ENCODE data around the gene TAPT1.

The TAPT1 gene

DNA sequence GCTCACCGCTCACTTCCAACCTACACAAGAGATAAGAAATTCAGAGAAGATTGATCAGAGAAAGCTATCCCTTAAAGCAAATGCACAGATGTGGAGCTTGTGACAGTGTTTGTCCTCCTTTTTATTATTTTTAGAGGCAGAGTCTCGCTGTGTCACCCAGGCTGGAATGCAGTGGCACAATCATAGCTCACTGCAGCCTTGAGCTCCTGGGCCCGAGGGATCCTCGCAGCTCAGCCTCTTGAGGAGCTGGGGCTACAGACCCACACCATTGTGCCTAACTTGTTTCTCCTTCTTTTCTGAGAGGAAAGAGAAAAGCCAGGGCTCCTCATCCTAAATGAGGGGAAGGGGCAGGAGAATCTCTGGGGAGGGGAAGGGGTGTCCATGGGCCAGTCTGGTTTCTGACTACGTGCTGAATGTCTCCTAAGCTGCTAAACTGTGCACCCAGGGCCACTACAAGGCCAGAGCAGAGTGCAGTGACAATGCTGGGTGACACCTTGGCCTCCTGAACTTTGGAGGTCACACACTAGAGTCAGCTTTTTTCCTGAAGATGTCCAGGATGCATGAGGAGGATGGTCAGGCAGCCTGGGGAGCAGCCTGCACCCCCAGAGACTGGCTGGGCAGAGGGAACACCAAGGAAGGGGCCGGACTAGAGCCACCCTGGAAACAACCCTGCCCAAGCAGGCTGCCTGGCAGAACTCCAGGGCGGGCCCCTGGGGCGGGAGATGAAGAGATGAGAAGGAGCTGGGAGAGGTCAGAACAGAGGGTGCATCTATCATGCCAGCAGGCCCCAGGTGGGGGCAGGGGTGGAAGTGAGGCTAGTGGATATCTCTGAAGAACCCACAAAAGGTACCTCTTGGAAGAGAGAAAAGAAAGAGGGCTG lies 87.0 kb downstream of the TAPT1 start:
- POLR2A ChIA-PET = no interaction called here
- H3K9me3 ChIP-seq (ENCODE audit: control insufficient read depth, insufficient read depth, low read depth, low read length) = no peaks in the 10 kb centered on the region
- H3K27ac ChIP-seq (ENCODE audit: extremely low read depth, low read depth, low read length) = no peak overlapping the region
- H3K36me3 ChIP-seq (ENCODE audit: control insufficient read depth in 2 of 2, insufficient read depth in 1 of 2, low read length in 2 of 2) = no peaks in the 10 kb centered on the region
- peaks cover 5% of the 10 kb centered on the region; the same call in 1 of the 2 replicates for H3K4me1 ChIP-seq (ENCODE audit: control insufficient read depth, insufficient read depth, low read length)
- no peak for TF ChIP-seq ZBTB1 (tag by site-specific recombination; IDR thresholded peaks at IDR 0.05)
- TF ChIP-seq, protein P1, sequence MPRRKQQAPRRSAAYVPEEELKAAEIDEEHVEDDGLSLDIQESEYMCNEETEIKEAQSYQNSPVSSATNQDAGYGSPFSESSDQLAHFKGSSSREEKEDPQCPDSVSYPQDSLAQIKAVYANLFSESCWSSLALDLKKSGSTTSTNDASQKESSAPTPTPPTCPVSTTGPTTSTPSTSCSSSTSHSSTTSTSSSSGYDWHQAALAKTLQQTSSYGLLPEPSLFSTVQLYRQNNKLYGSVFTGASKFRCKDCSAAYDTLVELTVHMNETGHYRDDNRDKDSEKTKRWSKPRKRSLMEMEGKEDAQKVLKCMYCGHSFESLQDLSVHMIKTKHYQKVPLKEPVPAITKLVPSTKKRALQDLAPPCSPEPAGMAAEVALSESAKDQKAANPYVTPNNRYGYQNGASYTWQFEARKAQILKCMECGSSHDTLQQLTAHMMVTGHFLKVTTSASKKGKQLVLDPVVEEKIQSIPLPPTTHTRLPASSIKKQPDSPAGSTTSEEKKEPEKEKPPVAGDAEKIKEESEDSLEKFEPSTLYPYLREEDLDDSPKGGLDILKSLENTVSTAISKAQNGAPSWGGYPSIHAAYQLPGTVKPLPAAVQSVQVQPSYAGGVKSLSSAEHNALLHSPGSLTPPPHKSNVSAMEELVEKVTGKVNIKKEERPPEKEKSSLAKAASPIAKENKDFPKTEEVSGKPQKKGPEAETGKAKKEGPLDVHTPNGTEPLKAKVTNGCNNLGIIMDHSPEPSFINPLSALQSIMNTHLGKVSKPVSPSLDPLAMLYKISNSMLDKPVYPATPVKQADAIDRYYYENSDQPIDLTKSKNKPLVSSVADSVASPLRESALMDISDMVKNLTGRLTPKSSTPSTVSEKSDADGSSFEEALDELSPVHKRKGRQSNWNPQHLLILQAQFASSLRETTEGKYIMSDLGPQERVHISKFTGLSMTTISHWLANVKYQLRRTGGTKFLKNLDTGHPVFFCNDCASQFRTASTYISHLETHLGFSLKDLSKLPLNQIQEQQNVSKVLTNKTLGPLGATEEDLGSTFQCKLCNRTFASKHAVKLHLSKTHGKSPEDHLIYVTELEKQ (tag by site-specific recombination; IDR thresholded peaks at IDR 0.05; ENCODE audit: borderline replicate concordance) = no peak
- no peak for TF ChIP-seq ZNF174 (tag by site-specific recombination; IDR thresholded peaks at IDR 0.05)
- TF ChIP-seq ZNF561 (tag by site-specific recombination; IDR thresholded peaks at IDR 0.05; ENCODE audit: borderline replicate concordance) = no peak
- TF ChIP-seq, protein P2, sequence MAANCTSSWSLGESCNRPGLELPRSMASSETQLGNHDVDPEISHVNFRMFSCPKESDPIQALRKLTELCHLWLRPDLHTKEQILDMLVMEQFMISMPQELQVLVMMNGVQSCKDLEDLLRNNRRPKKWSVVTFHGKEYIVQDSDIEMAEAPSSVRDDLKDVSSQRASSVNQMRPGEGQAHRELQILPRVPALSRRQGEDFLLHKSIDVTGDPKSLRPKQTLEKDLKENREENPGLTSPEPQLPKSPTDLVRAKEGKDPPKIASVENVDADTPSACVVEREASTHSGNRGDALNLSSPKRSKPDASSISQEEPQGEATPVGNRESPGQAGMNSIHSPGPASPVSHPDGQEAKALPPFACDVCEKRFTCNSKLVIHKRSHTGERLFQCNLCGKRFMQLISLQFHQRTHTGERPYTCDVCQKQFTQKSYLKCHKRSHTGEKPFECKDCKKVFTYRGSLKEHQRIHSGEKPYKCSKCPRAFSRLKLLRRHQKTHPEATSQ (tag by site-specific recombination; IDR thresholded peaks at IDR 0.05) = no peak
- TF ChIP-seq OSR2 (tag by site-specific recombination; IDR thresholded peaks at IDR 0.05) = no peak
- no peak for TF ChIP-seq ZNF221 (tag by site-specific recombination; IDR thresholded peaks at IDR 0.05; ENCODE audit: borderline replicate concordance)
- TF ChIP-seq, protein P3, sequence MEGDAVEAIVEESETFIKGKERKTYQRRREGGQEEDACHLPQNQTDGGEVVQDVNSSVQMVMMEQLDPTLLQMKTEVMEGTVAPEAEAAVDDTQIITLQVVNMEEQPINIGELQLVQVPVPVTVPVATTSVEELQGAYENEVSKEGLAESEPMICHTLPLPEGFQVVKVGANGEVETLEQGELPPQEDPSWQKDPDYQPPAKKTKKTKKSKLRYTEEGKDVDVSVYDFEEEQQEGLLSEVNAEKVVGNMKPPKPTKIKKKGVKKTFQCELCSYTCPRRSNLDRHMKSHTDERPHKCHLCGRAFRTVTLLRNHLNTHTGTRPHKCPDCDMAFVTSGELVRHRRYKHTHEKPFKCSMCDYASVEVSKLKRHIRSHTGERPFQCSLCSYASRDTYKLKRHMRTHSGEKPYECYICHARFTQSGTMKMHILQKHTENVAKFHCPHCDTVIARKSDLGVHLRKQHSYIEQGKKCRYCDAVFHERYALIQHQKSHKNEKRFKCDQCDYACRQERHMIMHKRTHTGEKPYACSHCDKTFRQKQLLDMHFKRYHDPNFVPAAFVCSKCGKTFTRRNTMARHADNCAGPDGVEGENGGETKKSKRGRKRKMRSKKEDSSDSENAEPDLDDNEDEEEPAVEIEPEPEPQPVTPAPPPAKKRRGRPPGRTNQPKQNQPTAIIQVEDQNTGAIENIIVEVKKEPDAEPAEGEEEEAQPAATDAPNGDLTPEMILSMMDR (tag by site-specific recombination; IDR thresholded peaks at IDR 0.05) = no peak
- no peak for TF ChIP-seq ZFP37 (tag by site-specific recombination; IDR thresholded peaks at IDR 0.05)
- no peak for TF ChIP-seq ZNF501 (tag by site-specific recombination; IDR thresholded peaks at IDR 0.05)
- no peak for TF ChIP-seq KLF8 (tag by site-specific recombination; IDR thresholded peaks at IDR 0.05)
- TF ChIP-seq ZNF521 (tag by site-specific recombination; IDR thresholded peaks at IDR 0.05) = no peak
- no peak for TF ChIP-seq ZNF629 (tag by site-specific recombination; IDR thresholded peaks at IDR 0.05)
- no peak for TF ChIP-seq ZNF155 (tag by site-specific recombination; IDR thresholded peaks at IDR 0.05)
- TF ChIP-seq, protein P4, sequence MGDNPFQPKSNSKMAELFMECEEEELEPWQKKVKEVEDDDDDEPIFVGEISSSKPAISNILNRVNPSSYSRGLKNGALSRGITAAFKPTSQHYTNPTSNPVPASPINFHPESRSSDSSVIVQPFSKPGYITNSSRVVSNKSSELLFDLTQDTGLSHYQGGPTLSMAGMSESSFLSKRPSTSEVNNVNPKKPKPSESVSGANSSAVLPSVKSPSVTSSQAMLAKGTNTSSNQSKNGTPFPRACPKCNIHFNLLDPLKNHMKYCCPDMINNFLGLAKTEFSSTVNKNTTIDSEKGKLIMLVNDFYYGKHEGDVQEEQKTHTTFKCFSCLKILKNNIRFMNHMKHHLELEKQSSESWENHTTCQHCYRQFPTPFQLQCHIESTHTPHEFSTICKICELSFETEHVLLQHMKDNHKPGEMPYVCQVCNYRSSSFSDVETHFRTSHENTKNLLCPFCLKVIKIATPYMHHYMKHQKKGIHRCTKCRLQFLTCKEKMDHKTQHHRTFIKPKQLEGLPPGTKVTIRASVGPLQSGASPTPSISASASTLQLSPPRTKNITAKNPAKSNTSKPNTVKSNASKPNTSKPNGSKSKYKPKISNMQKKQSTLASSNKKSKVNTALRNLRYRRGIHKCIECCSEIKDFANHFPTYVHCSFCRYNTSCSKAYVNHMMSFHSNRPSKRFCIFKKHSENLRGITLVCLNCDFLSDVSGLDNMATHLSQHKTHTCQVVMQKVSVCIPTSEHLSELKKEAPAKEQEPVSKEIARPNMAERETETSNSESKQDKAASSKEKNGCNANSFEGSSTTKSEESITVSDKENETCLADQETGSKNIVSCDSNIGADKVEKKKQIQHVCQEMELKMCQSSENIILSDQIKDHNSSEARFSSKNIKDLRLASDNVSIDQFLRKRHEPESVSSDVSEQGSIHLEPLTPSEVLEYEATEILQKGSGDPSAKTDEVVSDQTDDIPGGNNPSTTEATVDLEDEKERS (tag by site-specific recombination; IDR thresholded peaks at IDR 0.05) = no peak
- no peak for TF ChIP-seq ZBTB49 (tag by site-specific recombination; IDR thresholded peaks at IDR 0.05; ENCODE audit: low read depth)
- TF ChIP-seq ZNF416 (tag by site-specific recombination; IDR thresholded peaks at IDR 0.05) = no peak
- CTCF ChIA-PET = no interaction called here
- no peak overlapping the region for H3K4me3 ChIP-seq (ENCODE audit: low read depth, low read length)

All from HEK293 (cell line).